HG03342 (cell line): ENCODE data around the gene CXCL17.

Source experiments
- ATAC-seq: cut with Tn5 transposase; IDR thresholded peaks from one replicate; pipeline ENCODE4 v1.9.1; 2021; ENCODE audit warnings: mild to moderate bottlenecking, moderate library complexity; ENCODE audit not compliant: unreplicated experiment

CXCL17 gene

DNA sequence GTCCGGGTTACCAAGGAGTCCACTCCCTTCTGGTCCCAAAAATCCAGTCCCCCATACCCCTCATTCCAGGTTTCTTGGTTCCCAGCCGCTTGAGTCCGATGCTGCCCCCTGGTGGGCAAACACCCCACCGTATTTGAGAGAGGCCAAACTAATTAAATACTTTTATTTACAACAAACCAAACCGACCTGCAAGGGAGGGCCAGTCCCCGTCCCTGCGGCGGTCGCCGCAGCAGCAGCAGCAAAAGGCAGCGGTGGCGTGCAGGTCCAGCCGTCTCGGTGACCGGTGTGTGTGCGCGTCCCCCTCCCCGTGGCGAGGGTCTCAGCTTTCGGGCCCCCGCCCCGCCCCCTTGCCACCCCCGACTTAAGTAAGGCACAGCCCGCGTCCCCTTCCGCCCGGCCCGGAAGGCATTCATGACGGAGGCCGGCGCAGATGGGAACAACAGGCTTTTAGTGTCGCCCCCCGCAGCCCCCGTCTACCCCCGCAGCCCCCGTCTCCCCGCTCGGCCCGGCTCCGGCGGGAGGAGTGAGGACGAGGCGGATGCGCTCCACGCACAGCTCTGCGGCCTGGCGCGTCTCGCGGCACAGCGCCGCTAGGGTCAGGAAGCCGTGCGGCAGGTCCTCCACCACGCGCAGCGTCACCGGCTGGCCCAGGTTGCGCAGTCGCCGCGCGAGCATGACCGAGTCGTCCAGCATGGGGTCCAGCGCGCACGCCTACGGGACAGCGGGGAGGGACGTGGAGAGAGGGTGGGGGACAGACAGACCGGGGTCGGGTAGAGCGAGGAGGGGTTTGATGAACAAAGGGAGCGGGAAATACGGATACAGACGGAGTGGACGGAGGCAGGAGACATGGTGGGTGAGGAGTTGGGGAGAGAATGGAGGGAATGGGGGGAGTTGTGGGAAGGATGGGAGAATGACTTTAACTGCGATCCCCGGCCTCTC is 41.1 kb downstream of the CXCL17 start:
- no peak for ATAC-seq

GRCh38 chr19:42400404-42400803 is 42.3 kb downstream of the CXCL17 start:
- ATAC-seq = no peak

DNA sequence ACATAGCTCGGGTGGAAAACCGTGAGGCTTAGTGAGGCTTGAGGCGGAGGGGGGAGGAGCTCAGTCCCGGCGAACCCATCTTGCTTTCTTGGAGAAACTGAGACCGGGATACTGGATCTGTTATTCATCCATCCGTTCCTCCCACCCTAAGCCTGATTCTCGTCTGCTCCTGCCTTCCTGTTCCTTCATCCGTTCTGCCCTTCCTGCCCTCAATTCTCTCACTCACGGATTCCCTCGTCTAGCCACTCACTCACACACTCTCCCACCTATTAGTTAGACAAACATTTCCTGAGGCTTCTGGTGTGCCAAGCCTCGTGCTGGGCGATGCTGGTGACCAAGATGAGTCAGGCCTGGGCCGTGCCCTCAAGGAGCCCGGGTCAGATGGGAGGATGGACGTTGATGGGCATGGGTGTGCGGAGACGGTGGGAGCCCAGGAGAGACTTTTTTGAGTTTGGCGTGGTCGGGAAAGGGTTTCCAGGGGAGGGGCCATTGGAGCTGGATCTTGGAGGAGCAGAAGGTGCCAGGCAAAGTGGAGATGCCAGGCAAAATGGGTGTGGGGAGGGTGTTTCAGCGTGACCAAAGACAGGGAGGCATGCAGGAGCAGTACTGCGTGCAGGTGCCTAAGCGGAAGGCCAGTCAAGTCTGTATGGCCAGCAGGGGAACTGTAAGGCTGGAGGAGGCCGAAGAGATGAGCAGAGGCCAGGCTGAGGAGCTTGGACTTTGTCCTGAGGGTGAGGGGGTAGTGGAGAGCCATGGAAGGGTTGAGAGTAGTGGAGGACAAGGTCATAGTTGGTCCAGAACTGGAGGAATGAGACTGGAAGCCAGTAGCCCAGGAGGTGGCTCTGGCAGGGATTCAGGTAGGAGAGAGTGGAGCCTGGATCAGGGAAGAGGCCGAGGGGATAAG is 45.2 kb downstream of the CXCL17 start:
- ATAC-seq = no peak

DNA sequence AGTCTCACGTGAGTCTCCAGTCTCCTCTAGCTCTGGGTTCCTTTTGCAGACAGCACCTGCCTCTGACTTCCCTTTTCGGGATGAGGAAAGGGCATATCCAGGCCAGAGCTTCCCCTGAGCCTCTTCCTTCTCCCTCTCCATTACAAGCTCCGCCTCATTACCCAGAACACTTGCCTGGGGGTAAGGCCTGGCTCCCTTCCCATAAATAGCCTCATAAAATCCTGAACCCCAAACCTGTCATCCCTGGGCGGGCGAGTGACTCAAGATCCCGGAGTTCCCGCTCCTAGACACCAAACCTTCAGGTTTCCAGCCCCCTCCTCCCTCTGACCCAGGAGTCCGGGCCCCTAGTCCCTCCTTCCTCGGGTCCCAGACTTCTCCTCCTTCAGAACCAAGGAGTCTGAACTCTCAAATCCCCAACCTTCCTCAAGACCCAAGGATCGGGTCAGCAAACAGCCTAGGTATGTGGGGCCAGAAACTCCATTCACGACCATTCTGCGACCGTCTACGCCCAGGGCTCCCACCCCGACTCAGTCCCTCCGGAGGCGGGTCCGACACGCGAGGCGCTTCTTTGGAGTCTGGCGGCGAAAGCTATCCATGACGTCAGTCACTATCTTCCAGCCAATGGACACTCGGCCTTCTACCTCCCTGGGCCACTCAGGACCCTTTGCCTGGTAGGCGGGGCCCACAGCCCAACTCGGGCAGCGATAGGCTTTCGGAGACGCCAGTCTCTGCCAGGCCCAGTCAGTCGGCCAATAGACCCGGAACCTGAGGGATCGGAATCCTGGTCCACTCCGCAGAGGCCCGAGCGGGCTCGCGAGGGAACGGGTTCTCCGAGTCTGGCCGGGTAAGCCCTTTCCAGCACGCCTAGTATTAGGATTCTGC is 46.1 kb downstream of the CXCL17 start:
- peak; percentile 97 for ATAC-seq

GRCh38 chr19:42394751-42395150 is 48.0 kb downstream of the CXCL17 start:
- no peak for ATAC-seq

DNA sequence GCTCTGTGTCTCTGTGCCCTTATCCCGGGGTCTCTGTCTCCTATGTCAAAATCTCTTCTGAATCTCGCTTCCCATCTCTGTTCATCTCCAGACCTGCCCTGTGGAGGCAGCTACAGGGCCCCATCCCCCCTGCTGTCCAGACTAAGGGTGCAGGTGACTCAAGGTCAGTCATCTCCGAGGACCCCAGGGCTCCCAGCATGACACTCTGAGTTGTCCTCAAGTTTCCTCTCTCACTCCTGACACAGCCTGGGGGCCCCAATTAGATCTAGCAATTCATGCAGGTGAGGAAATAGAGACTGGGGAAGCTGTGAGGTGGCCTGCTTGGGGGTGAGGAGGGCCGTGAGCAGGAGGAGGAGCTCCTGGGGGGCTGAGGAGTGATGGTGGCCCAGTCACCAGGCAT is 50.6 kb downstream of the CXCL17 start:
- no peak for ATAC-seq

DNA sequence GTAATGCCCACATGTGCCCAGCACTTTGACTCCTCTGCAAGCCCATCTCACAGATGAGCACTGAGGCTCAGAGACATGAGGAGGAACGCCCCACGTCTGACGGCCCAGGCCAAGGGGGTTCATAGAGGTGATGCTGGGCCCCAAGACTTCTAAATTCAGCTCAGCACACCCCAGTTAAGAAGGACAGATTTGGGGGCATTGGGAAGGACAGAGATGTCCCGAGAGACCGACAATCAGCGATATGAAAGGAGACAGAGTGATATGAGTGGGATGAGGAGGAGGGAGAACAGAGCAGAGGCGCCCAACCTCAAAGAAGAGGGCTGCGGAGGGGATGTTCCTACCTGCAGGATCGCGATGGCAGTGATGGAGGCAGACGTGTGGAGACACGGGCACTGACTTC is 52.8 kb downstream of the CXCL17 start, which contains the start of gene CNFN:
Gene CNFN, minus strand, starts transcription at position 399 of the 400 bp plus-strand sequence. CDS start 1,260 bp downstream, outside the sequence.
- ATAC-seq = no peak

DNA sequence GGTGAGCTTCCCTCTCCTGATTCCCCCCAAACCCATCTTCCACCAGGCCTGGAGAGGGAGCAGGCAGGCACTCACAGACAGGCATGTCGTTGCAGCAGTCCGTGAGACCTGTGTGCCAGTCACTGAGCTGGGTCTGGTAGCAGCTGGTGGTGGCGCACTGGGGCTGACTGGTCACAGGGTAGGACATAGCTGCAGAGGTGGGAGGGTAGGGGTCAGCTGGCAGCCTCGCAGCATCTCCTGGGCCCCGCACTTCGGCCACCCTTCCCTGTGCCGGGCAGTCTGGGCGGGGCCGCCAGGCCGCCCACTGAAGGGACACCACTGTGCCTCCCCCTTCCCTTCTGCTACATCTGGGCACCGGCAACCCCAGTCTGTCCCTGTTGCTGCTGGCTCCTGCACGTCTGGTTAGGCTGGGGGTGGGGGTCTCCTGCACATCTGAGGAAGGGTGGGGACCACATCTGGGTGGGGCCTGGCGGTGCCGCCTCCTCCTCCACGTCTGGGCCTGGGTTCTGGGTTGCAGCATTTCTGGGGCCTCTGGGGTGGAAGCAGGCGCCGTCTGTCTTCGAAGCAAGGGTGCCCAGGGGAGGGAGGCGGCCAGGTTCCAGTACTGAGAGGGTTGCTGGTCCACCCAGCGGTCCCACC is 53.8 kb downstream of the CXCL17 start:
- no peak for ATAC-seq

- ATAC-seq = no peak
Observed at GRCh38 chr19:42386974-42387707, 55.6 kb downstream of the CXCL17 start.

- no peak for ATAC-seq
Observed at GRCh38 chr19:42380155-42380554, 62.6 kb downstream of the CXCL17 start.
